Activated T-helper 9 cell treated with anti-CD3 and anti-CD28 coated beads, Interleukin-2, amount 50 U/mL, for 16 hours (primary cell): ENCODE data around the gene ZNF425.
"Not testable (repeated sequence)": the region's sequence is repeated elsewhere in the genome, so short reads cannot be mapped to it uniquely, and the experiment has no call there.

Source experiments
- DNase-seq: peaks from one replicate; pipeline ENCODE4 v3.0.0-alpha.2; 2020; ENCODE audit warnings: low read depth

The ZNF425 gene

GRCh38 chr7:149074116-149074885 is 51.8 kb downstream of the ZNF425 start:
- DNase-seq = no peak

- no peak for DNase-seq
Measured at GRCh38 chr7:149072438-149072775, 53.7 kb downstream of the ZNF425 start.

GRCh38 chr7:149071641-149072437 is 54.3 kb downstream of the ZNF425 start:
- DNase-seq = peak; percentile 43

- no peak for DNase-seq
Measured at GRCh38 chr7:149071182-149071635, 54.9 kb downstream of the ZNF425 start.

GRCh38 chr7:149070372-149071125 is 55.6 kb downstream of the ZNF425 start:
- no peak for DNase-seq

GRCh38 chr7:149067869-149068268 is 58.3 kb downstream of the ZNF425 start:
- DNase-seq = no peak

GRCh38 chr7:149063476-149063875 is 62.6 kb downstream of the ZNF425 start:
- no peak for DNase-seq

- not testable (repeated sequence) for DNase-seq
Measured at GRCh38 chr7:149062217-149062899, 63.8 kb downstream of the ZNF425 start.

- no peak for DNase-seq
Measured at GRCh38 chr7:149060156-149060555, 66.0 kb downstream of the ZNF425 start.

- no peak for DNase-seq
Measured at GRCh38 chr7:149053885-149054284, 72.2 kb downstream of the ZNF425 start.

- DNase-seq = no peak
Measured at GRCh38 chr7:149053384-149053783, 72.7 kb downstream of the ZNF425 start.
